Osteoblast (primary cell): ENCODE measurements around the gene PAOX. TPM values are rescaled to one million over a fixed set of nuclear protein-coding genes. Genes with fewer than 3 reads are reported as not detected.

Source experiments
- DNase-seq: peaks from one replicate; pipeline ENCODE4 v3.0.0; 2011; ENCODE audit warnings: low spot score, mixed read lengths; ENCODE audit not compliant: insufficient read length; ENCODE audit errors: missing footprints
- H2AFZ ChIP-seq: 2 replicates; pipeline ENCODE4 v1.6.0; 2011; ENCODE audit warnings: mild to moderate bottlenecking, low read length
- H3K27ac ChIP-seq: 2 replicates; pipeline ENCODE4 v1.5.1; 2011; ENCODE audit warnings: mild to moderate bottlenecking, low read depth, low read length, moderate library complexity
- H3K27me3 ChIP-seq: 2 replicates; pipeline ENCODE4 v1.6.0; 2012; ENCODE audit warnings: mild to moderate bottlenecking, control low read depth, inconsistent platforms, low read length, moderate library complexity; ENCODE audit not compliant: insufficient read depth
- H3K36me3 ChIP-seq: 2 replicates; pipeline ENCODE4 v1.5.1; 2011; ENCODE audit warnings: mild to moderate bottlenecking, low read length, control low read depth, moderate library complexity; ENCODE audit not compliant: insufficient read depth
- H3K4me1 ChIP-seq: 2 replicates; pipeline ENCODE4 v1.5.1; 2011; ENCODE audit warnings: mild to moderate bottlenecking, low read length, control low read depth, moderate library complexity; ENCODE audit not compliant: insufficient read depth
- H3K4me2 ChIP-seq: 2 replicates; pipeline ENCODE4 v1.6.0; 2011; ENCODE audit warnings: mild to moderate bottlenecking, low read length; ENCODE audit not compliant: insufficient read depth
- H3K4me3 ChIP-seq: fragments of 200-600 bp; sonication (generic); 3 replicates; pipeline ENCODE4 v1.5.1; 2012; ENCODE audit warnings: mild to moderate bottlenecking, low read length, inconsistent platforms; ENCODE audit not compliant: insufficient read depth
- H3K79me2 ChIP-seq: 2 replicates; pipeline ENCODE4 v1.6.0; 2012; ENCODE audit warnings: mild to moderate bottlenecking, low read length, control low read depth, inconsistent platforms; ENCODE audit not compliant: insufficient read depth
- H3K9me3 ChIP-seq: 2 replicates; pipeline ENCODE4 v1.5.1; 2011; ENCODE audit warnings: low read depth, low read length, control low read depth
- H4K20me1 ChIP-seq: 2 replicates; pipeline ENCODE4 v1.6.0; 2012; ENCODE audit warnings: mild to moderate bottlenecking, low read length, control low read depth; ENCODE audit not compliant: insufficient read depth
- CTCF ChIP-seq: IDR thresholded peaks from 2 replicates; pipeline ENCODE4 v1.5.1; 2011; ENCODE audit warnings: mild to moderate bottlenecking, low read depth, low read length, moderate library complexity; ENCODE audit errors: extremely low read depth
- total RNA-seq: library from RNA; depleted of rRNA; stranded (reverse); fragments of >200 nt; gene quantifications from 2 replicates; pipeline ENCODE4 v1.2.3, GENCODE V29; 2012

PAOX gene
- total RNA-seq, 1 donor: 7.6 TPM

- no peaks in the 10 kb centered on the region for H3K9me3 ChIP-seq
- H3K4me2 ChIP-seq: no peak overlapping the region
- no peak for DNase-seq
- H3K4me1 ChIP-seq: no peaks in the 10 kb centered on the region
- H4K20me1 ChIP-seq: no peaks in the 10 kb centered on the region
- H3K4me3 ChIP-seq: no peak overlapping the region
- peaks cover 9% of the 10 kb centered on the region for H3K36me3 ChIP-seq
- no peaks in the 10 kb centered on the region for H3K27me3 ChIP-seq
- H2AFZ ChIP-seq: no peak overlapping the region
- no peak for TF ChIP-seq CTCF
- no peak overlapping the region for H3K27ac ChIP-seq
- no peaks in the 10 kb centered on the region for H3K79me2 ChIP-seq
These were observed 20.7 kb upstream of the PAOX start for GRCh38 chr10:133358162-133358924.

- Histone ChIP-seq H2AFZ (no peak overlapping the region), H3K4me1 (no peaks in the 10 kb centered on the region), H4K20me1 (no peaks in the 10 kb centered on the region), H3K4me2 (no peak overlapping the region), H3K4me3 (no peak overlapping the region), H3K79me2 (no peaks in the 10 kb centered on the region), H3K27ac (no peak overlapping the region), H3K36me3 (peaks cover 9% of the 10 kb centered on the region), H3K27me3 (no peaks in the 10 kb centered on the region), H3K9me3 (no peaks in the 10 kb centered on the region)
- no peak for TF ChIP-seq CTCF
- no peak for DNase-seq
These were observed 20.1 kb upstream of the PAOX start for GRCh38 chr10:133358925-133359310.

GRCh38 chr10:133359554-133359971 is 19.5 kb upstream of the PAOX start:
- no peaks in the 10 kb centered on the region for H4K20me1 ChIP-seq
- no peak for TF ChIP-seq CTCF
- no peak overlapping the region for H2AFZ ChIP-seq
- no peaks in the 10 kb centered on the region for H3K9me3 ChIP-seq
- H3K4me1 ChIP-seq: no peaks in the 10 kb centered on the region
- no peak overlapping the region for H3K27ac ChIP-seq
- peak; percentile 87 for DNase-seq
- H3K27me3 ChIP-seq: no peaks in the 10 kb centered on the region
- H3K4me3 ChIP-seq: no peak overlapping the region
- peaks cover 12% of the 10 kb centered on the region for H3K36me3 ChIP-seq
- H3K79me2 ChIP-seq: no peaks in the 10 kb centered on the region
- H3K4me2 ChIP-seq: no peak overlapping the region

- Histone ChIP-seq H3K27ac (no peak overlapping the region), H4K20me1 (no peaks in the 10 kb centered on the region), H3K36me3 (peaks cover 17% of the 10 kb centered on the region), H2AFZ (no peak overlapping the region), H3K79me2 (no peaks in the 10 kb centered on the region), H3K4me2 (no peak overlapping the region), H3K9me3 (no peaks in the 10 kb centered on the region), H3K4me3 (no peak overlapping the region), H3K27me3 (no peaks in the 10 kb centered on the region), H3K4me1 (no peaks in the 10 kb centered on the region)
- DNase-seq: peak; percentile 81
- TF ChIP-seq CTCF: no peak
These were observed 19.0 kb upstream of the PAOX start for GRCh38 chr10:133359972-133360610.
